A204.1 (cell line): ENCODE data around the gene OR2T5.
A peak's percentile ranks its signal among the peaks of the same experiment; 100 is the strongest.

Experiments used
- FAIRE-seq: peaks from 2 replicates; lab custom pipeline; 2012; peaks lifted over from hg19 to GRCh38; lab: Jason Lieb, UNC

OR2T5 gene

DNA sequence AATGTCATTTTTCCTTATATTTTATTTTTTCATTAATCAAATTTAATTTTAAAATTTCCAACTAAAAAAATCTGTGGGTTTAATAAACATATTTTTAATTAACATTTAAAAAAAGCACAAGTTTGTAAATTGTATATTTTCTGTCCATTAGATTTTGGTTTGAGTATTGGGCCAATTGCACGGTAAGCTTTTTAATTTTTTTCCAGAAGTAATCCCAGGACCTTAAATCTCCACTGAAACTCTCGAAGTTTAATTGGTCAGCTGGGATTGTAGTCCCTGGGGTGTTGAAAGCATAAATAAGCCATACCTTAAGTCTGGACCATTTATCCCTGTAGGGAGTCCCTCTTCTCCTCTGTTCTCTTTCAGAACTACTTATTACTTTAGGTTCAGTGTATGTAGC, 19.4 kb downstream of the OR2T5 start, which contains the start of gene OR2G6:
Gene OR2G6, plus strand, starts transcription at position 301 of the 400 bp plus-strand sequence. CDS start 13,574 bp downstream, outside the sequence.
- peak; percentile 97 for FAIRE-seq

DNA sequence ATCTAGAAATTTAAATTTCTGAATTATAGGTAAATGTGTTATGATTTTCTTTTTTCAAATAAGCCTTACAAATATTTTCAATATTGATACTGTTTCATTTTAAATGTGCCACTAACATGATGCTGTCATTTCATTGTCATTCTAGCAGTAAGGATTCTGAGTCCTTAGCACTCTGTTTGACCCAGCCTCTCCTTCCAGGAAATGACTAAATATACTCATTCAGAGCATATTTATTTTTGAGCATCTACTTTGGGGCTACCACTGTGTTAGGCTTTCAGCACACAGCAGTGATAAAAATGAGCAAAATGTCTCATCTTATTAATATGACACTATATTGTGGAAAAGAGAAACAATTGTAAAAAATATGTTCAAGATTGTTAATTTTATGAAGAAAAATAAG, 21.8 kb downstream of the OR2T5 start:
- peak; percentile 90 for FAIRE-seq

DNA sequence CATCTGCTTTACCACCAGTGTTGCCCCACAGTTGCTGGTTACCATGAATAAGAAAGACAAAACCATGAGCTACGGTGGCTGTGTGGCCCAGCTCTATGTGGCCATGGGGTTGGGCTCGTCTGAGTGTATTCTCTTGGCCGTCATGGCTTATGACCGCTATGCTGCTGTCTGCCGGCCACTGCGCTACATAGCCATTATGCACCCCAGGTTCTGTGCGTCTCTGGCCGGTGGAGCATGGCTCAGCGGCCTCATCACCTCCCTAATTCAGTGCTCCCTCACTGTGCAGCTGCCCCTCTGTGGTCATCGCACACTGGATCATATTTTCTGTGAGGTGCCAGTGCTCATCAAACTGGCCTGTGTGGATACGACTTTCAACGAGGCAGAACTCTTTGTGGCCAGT, 33.5 kb downstream of the OR2T5 start:
- no peak for FAIRE-seq

DNA sequence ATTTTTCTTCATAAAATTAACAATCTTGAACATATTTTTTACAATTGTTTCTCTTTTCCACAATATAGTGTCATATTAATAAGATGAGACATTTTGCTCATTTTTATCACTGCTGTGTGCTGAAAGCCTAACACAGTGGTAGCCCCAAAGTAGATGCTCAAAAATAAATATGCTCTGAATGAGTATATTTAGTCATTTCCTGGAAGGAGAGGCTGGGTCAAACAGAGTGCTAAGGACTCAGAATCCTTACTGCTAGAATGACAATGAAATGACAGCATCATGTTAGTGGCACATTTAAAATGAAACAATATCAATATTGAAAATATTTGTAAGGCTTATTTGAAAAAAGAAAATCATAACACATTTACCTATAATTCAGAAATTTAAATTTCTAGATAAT, 49.1 kb downstream of the OR2T5 start:
- peak; percentile 27 for FAIRE-seq
